Astrocyte (in vitro differentiated cells and primary cell): Measurements from ENCODE around the gene WDR27.

Experiments used
- EZH2 ChIP-seq: IDR thresholded peaks from 2 replicates; pipeline ENCODE4 v1.6.1; 2012; ENCODE audit warnings: mild to moderate bottlenecking, low read length, inconsistent platforms; ENCODE audit not compliant: insufficient read depth
- TF ChIP-seq, protein P1 (sequence below): IDR thresholded peaks from 2 replicates; pipeline ENCODE4 v1.5.1; 2011; ENCODE audit warnings: low read depth, mild to moderate bottlenecking, inconsistent platforms, low read length, moderate library complexity; ENCODE audit not compliant: insufficient read depth

DNA sequence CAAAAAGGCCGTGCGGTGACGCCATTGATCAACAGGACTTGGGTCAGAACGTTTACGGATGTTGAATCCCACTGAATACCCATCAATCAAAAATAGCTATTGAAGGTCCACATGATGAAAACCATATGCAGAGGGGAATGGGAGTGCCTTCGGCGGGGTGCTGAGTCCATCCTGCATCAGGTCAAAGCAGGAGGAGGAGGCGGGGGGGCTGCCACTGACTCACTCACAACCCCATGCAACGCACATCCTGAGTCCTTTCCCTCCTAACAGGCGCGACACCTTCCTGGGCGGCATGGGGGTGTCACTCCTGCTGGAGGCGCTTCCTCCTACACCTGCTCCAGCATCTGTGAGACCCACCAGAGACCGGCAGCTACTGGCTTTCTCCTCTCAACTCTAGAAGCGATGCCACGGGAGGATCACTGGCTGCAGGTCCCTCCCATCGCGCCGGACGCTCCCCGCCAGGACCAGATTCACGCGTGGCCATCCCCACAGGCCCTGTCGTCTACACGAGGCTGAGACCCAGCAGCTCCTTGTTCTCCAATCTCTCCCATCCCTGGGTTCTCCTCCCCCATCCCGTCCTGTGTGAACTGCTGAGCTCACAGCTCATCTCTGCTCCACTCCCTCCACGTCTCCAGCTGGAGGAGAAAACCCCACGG, 277.6 kb downstream of the WDR27 start:
- TF ChIP-seq, protein P1, sequence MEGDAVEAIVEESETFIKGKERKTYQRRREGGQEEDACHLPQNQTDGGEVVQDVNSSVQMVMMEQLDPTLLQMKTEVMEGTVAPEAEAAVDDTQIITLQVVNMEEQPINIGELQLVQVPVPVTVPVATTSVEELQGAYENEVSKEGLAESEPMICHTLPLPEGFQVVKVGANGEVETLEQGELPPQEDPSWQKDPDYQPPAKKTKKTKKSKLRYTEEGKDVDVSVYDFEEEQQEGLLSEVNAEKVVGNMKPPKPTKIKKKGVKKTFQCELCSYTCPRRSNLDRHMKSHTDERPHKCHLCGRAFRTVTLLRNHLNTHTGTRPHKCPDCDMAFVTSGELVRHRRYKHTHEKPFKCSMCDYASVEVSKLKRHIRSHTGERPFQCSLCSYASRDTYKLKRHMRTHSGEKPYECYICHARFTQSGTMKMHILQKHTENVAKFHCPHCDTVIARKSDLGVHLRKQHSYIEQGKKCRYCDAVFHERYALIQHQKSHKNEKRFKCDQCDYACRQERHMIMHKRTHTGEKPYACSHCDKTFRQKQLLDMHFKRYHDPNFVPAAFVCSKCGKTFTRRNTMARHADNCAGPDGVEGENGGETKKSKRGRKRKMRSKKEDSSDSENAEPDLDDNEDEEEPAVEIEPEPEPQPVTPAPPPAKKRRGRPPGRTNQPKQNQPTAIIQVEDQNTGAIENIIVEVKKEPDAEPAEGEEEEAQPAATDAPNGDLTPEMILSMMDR, result no peak
- TF ChIP-seq EZH2, result no peak
